HG03571 (cell line): Measurements from ENCODE around the gene CEP41.
"Not testable (repeated sequence)": the region's sequence is repeated elsewhere in the genome, so short reads cannot be mapped to it uniquely, and the experiment has no call there.

ENCODE experiments used
- ATAC-seq: cut with Tn5 transposase; IDR thresholded peaks from one replicate; pipeline ENCODE4 v1.9.1; 2021; ENCODE audit not compliant: unreplicated experiment

The CEP41 gene

DNA sequence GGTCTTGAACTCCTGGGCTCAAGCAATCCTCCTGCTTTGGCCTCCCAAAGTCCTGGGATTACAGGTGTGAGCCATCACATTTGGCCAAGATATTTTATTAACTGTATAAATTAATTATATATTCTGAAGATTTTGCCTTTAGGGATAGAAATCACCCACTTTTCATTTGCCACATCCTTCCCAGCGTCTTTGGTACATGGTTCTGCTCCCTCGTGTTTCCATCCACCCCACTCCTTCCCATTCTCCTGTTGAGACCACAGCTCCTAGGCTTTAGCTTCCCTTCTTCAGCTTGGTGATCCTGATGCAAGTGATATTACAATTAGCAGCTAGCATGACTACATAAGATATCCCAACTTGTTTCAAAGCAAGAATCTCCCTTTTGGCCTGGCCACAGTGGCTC, 52.1 kb downstream of the CEP41 start:
- no peak for ATAC-seq

DNA sequence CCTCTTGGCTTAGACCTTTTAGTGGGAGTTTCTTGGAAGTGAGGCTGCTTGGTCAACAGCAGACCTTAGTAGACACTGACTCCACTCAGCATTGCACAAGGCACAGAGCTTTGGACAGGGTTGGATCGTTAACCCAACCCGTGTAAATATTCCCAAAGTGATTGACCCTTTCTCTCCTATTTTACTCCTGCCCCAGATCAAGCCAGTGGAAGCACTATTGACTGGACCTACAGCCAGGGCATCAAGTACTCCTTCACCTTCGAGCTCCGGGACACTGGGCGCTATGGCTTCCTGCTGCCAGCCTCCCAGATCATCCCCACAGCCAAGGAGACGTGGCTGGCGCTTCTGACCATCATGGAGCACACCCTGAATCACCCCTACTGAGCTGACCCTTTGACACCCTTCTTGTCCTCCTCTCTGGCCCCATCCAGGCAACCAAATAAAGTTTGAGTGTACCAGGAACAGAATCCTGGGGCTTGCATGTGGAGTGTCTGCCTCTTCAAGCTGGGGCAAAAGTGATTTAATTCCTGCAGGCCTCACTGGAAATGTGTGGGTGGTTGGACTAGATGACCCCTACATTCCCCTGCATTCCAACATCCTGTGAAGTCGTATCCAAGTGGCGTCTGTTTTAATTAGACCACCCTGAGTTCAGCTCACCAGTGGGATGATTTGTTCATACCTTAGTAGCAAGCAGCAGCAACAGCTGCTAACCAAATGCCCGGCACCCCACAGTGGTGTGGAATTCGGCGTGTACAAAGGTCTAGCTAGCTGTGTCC, 53.0 kb downstream of the CEP41 start:
- no peak for ATAC-seq

DNA sequence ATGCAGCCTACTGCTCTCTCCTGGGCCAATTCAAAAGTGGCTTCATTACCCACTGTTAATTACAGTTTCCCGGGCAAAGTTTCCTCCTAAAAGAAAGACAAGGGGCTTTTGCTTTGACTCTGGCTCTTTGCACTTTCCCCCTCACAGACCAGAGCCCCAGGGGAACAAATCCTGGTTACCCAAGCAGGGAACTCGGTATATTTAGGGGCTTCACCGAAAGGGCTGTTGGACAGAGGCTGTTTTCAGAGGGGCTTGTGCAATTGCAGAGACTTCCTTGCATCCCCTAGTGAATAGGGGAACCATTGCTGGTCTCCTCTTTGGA, 53.5 kb downstream of the CEP41 start:
- no peak for ATAC-seq

DNA sequence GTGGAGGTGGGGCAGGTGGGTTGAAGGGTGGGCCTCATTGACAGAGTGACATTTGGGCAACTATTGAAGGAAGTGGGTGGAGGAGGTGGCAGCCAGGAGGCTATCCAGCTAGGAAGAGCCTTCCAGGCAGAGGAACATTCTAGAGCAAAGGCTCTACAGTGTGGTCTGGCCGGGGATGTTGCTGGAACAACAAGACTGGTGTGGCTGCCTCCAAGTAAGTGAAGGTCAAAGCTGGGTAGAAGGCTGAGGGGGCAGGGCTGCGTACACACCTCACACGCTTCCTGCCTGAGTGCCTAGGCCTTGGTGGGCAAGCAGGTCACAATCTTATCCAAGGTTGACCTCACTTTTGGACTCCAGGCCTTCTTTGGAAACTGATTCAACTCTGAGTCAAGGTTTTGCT, 53.9 kb downstream of the CEP41 start:
- no peak for ATAC-seq

DNA sequence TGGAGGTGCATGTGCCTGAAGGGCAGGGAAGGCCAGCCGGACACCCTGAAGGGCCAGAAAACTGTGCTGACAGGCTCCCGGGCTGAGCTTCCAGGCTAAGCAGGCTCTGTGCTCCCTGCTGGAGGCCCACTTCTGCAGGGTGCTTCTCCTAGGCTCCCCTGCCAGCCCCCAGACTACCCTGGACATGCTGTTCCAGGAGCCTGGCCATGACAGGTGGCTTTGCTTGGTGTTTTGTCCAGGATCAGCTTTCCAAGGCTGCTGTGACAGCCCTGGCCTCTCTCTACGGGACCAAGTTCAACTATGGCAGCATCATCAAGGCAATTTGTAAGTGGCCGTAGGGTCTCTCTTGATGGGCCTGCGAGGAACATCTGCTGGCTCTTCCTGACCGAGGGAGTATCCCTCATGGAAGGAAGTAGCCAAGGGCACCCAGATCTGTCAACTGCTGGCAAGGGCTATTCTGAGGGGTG, 55.2 kb downstream of the CEP41 start:
- no peak for ATAC-seq

GRCh38 chr7:130384841-130385599, 55.8 kb downstream of the CEP41 start:
- ATAC-seq = no peak

DNA sequence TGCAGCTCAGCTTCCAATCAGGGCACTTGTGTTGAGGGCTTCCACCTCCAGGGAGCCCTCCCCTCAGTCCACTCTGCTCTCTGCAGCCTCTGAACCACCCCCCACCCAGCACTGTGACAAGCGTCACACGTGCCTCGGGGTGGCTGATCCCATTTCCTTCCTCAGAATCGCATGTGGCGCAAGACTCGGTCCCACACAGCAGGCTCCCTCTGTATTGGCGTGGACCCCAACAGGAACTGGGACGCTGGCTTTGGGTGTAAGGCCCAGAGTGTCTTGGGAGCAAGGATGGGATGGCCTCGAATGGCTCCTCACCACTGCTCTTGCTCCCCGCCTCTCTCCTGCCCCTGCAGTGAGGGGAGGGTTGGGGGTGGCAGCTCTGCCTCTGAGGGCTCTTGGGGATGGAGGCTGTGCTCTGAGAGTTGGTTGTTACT, 56.4 kb downstream of the CEP41 start:
- no peak for ATAC-seq

DNA sequence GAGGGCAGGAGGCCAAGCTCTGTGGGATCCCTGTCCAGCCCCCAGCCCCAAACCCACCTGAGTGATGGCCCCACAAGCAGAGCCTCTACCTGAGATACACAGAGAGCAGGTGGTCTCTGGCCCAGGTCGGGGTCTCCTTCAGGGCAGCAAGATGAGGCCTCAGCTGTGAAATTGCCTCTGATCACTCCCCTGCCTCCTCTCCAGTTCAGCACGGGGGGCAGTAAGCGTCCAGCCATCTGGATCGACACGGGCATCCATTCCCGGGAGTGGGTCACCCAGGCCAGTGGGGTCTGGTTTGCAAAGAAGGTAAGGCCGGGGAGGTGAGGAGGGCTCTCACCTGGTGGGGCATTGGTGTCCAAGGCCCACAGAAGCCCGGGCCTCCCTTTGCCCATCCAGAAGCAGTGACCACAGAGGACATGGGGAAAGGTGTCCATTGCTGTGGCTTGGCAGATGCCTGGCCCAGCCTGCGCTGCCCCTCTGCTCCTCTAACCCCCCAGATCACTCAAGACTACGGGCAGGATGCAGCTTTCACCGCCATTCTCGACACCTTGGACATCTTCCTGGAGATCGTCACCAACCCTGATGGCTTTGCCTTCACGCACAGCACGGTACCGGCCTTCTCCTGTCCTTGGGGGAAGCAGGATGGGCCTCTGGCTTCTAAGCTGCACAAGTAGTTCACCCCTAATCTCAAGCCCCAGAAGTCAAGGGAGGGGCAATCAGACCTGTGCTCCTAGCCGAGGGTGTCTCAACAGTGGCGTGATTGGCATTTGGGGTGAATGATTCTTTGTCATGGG, 57.4 kb downstream of the CEP41 start:
- ATAC-seq = no peak

GRCh38 chr7:130381468-130382312, 59.1 kb downstream of the CEP41 start:
- no peak for ATAC-seq

- no peak for ATAC-seq
Observed at GRCh38 chr7:130380861-130381455, 59.9 kb downstream of the CEP41 start.

DNA sequence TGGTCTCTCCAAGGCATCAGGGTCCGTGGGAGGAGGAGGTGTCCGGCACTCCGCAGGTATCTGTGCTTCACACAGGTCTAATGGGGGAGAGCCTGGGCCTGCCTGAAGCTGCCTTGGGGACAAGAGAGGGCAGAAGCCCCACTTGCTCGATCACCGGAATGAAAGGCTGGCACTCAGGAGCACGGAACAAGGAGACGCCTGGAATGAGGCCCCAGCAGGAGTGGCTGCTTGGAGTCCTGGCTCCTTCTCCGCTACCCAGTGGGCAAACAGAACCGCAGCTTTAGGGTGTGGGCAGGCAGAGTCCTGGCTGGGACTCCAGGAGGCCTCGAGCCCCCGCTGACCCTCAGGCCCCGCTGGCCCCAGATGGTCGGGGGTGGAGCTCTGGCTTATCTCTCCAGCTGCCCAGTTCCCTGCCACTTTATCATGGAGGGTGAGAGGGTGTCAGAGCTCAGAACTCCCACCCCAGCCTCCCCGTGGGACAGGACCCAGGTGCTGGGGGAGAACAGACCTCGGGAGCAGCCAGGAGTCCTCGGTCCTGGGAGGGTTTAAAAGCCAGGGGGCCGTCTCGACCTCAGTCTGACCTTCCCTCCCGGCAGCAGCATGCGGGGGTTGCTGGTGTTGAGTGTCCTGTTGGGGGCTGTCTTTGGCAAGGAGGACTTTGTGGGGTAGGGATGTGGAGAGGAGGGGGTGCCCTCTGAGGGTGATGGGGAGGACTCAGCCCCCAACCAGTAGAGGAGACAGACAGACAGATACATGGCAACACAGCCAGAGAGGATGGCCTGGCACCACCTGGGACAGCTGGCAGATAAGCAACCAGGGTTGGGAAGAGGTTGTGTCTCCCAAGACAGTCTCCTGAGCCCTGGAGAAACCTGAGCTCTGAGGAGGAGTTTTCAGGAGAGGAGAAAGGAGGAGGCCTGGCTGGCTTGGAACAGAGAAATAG, 60.6 kb downstream of the CEP41 start, which contains the start of gene CPA1:
Gene CPA1 (plus strand): TSS at position 574 of the 940 bp plus-strand sequence. CDS start 27 bp downstream, at position 601.
- no peak for ATAC-seq

GRCh38 chr7:130379532-130379920, 61.3 kb downstream of the CEP41 start:
- ATAC-seq = no peak

- ATAC-seq = no peak
Observed at GRCh38 chr7:130379019-130379418, 61.8 kb downstream of the CEP41 start.

- ATAC-seq = no peak
Observed at GRCh38 chr7:130377178-130377577, 63.6 kb downstream of the CEP41 start.

GRCh38 chr7:130376461-130376860, 64.4 kb downstream of the CEP41 start:
- ATAC-seq = not testable (repeated sequence)

DNA sequence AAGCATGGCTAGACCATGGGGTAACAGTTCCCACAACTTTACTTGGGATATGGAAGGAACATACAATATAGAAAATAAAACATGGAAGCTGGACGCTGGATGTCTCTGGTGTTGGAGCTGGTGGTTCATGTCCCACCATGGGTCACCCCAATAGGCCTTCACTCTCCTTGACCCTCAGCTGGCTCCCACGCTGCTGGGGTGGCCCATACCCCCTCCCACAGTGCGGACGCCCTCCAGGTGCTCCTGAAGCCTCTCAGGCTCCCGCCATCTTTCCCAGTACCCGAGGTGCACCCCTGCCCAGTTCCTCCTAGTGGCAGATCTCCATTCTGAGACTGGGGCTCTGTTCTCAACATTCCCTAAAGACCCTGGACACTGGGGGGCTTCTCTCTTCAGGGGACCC, 66.3 kb downstream of the CEP41 start:
- ATAC-seq = no peak

GRCh38 chr7:130372402-130373165, 68.2 kb downstream of the CEP41 start:
- ATAC-seq = no peak

GRCh38 chr7:130371046-130371445, 69.8 kb downstream of the CEP41 start:
- ATAC-seq = no peak
